Caco-2 (cell line): ENCODE data around the gene GSDMA. TPM values are rescaled to one million over a fixed set of nuclear protein-coding genes. Genes with fewer than 3 reads are reported as not detected.
A peak's percentile ranks its signal among the peaks of the same experiment; 100 is the strongest.

Source experiments
- BruUV-seq: library from RNA; stranded (reverse); fragments of 400-500 nt; replicated peaks from 2 replicates; lab custom pipeline; 2021; lab: Mats Ljungman, UMichigan
- CTCF ChIA-PET: fragments of 300-600 bp; sonication (Branson Sonifier 250); formaldehyde crosslinking; loops from one replicate; lab custom pipeline; 2022; ENCODE audit warnings: antibody characterized with exemption; lab: Charles Lee
- POLR2A ChIA-PET: fragments of 300-600 bp; sonication (Branson Sonifier 250); formaldehyde crosslinking; loops from one replicate; lab custom pipeline; 2022; ENCODE audit warnings: antibody characterized with exemption; lab: Charles Lee
- DNase-seq, 2 experiments: peaks; one replicate each; pipeline versions ENCODE4 v3.0.0 to v3.0.0-alpha.2; 2020 to 2022
- H3K27me3 ChIP-seq: replicated peaks from 2 replicates; pipeline ENCODE4 v1.6.0; 2011; ENCODE audit warnings: low read length; ENCODE audit not compliant: control insufficient read depth, insufficient read depth
- H3K36me3 ChIP-seq: 2 replicates; pipeline ENCODE4 v1.5.1; 2011; ENCODE audit warnings: low read length; ENCODE audit not compliant: control insufficient read depth, insufficient read depth
- H3K4me1 ChIP-seq: fragments of 250-450 bp; sonication (Bioruptor Pico); 2 replicates; pipeline ENCODE4 v1.5.1; 2020; ENCODE audit warnings: mild to moderate bottlenecking
- H3K4me3 ChIP-seq: 2 replicates; pipeline ENCODE4 v1.5.1; 2011; ENCODE audit warnings: low read depth, mild to moderate bottlenecking, control low read depth, low read length
- H3K9me3 ChIP-seq: fragments of 250-450 bp; sonication (Bioruptor Pico); 2 replicates; pipeline ENCODE4 v1.5.1; 2020; ENCODE audit warnings: mild to moderate bottlenecking, moderate library complexity
- H3K27ac Mint-ChIP-seq: one replicate; pipeline ENCODE4 v1.8.0; 2022; ENCODE audit warnings: mixed read lengths; ENCODE audit not compliant: unreplicated experiment
- H3K27me3 Mint-ChIP-seq: one replicate; pipeline ENCODE4 v1.8.0; 2022; ENCODE audit warnings: mixed read lengths; ENCODE audit not compliant: insufficient read depth, unreplicated experiment
- H3K36me3 Mint-ChIP-seq: one replicate; pipeline ENCODE4 v1.8.0; 2022; ENCODE audit warnings: mild to moderate bottlenecking, mixed read lengths; ENCODE audit not compliant: insufficient read depth, unreplicated experiment
- H3K4me1 Mint-ChIP-seq: one replicate; pipeline ENCODE4 v1.8.0; 2022; ENCODE audit warnings: low read depth, mixed read lengths; ENCODE audit not compliant: unreplicated experiment
- H3K4me3 Mint-ChIP-seq: one replicate; pipeline ENCODE4 v1.8.0; 2022; ENCODE audit warnings: mild to moderate bottlenecking, moderate library complexity, mixed read lengths; ENCODE audit not compliant: unreplicated experiment
- H3K9me3 Mint-ChIP-seq: one replicate; pipeline ENCODE4 v1.8.0; 2022; ENCODE audit warnings: mixed read lengths; ENCODE audit not compliant: unreplicated experiment
- intact Hi-C: fragments of 100-400 bp; cut with micrococcal nuclease; formaldehyde crosslinking; loops from one replicate; pipeline ENCODE4 v1.10.0; 2022; ENCODE audit not compliant: unreplicated experiment
- total RNA-seq: library from RNA; stranded (reverse); gene quantifications from 2 replicates; pipeline ENCODE4 v1.2.3, GENCODE V29; 2022
- TF ChIP-seq, protein P1 (sequence below), 2 experiments: fragments of 200-600 bp in 1 of 2; IDR thresholded peaks; 1 replicate in 1 of 2; 2 replicates in 1 of 2; pipeline versions ENCODE4 v1.5.1 to v1.8.0; 2011 to 2022; ENCODE audit warnings: antibody characterized with exemption in 1 of 2, control low read depth in 1 of 2, inconsistent platforms in 1 of 2, low read depth in 1 of 2, low read length in 1 of 2, mild to moderate bottlenecking in 1 of 2, moderate library complexity in 1 of 2; ENCODE audit not compliant: insufficient read depth in 1 of 2, severe bottlenecking in 1 of 2, unreplicated experiment in 1 of 2

The GSDMA gene
- total RNA-seq, 1 experiment from 2014 or later: not detected

DNA sequence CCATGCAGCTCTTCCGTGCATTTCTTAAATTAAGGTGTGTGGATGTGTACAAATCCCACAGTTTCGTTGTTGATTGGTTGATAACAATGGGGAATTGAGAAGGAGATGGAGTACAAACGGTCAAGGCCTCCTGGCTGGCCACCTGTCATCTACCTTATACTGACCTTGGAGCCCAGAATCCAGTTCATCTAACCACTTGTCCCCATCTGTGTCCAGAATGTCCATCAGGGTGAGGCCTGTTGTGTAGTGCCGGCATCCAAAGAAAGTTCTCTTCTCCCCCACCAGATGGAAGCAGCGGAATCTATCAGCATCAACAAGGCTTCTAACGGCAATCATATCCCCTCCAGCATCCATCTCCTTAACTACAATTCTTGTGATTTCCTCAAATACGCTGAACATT is 45.9 kb upstream of the GSDMA start:
- H3K36me3 Mint-ChIP-seq: peaks cover 35% of the 10 kb centered on the region
- H3K4me1 ChIP-seq: peaks cover 27% of the 10 kb centered on the region
- H3K4me3 Mint-ChIP-seq: peak overlapping the region; percentile 23
- H3K27me3 ChIP-seq: no peaks in the 10 kb centered on the region
- no peak overlapping the region for H3K4me3 ChIP-seq
- POLR2A ChIA-PET: interaction anchor here (0.6 kb wide), 1 partner anchor 109 kb away, joined by 3 read pairs; no protein-coding TSS in a partner anchor
- CTCF ChIA-PET: interaction anchor here (0.9 kb wide), 1 partner anchor 42 kb away, joined by 4 read pairs; no protein-coding TSS in a partner anchor
- no peaks in the 10 kb centered on the region for H3K9me3 Mint-ChIP-seq
- peaks cover 3% of the 10 kb centered on the region for H3K36me3 ChIP-seq
- BruUV-seq: no TSS peak
- peak overlapping the region; percentile 90 for H3K27ac Mint-ChIP-seq
- TF ChIP-seq, protein P1, sequence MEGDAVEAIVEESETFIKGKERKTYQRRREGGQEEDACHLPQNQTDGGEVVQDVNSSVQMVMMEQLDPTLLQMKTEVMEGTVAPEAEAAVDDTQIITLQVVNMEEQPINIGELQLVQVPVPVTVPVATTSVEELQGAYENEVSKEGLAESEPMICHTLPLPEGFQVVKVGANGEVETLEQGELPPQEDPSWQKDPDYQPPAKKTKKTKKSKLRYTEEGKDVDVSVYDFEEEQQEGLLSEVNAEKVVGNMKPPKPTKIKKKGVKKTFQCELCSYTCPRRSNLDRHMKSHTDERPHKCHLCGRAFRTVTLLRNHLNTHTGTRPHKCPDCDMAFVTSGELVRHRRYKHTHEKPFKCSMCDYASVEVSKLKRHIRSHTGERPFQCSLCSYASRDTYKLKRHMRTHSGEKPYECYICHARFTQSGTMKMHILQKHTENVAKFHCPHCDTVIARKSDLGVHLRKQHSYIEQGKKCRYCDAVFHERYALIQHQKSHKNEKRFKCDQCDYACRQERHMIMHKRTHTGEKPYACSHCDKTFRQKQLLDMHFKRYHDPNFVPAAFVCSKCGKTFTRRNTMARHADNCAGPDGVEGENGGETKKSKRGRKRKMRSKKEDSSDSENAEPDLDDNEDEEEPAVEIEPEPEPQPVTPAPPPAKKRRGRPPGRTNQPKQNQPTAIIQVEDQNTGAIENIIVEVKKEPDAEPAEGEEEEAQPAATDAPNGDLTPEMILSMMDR (IDR thresholded peaks at IDR 0.05; ENCODE audit: insufficient read depth in 1 of 2, low read depth in 1 of 2, low read length in 1 of 2, severe bottlenecking in 1 of 2, unreplicated experiment in 1 of 2): peak; percentile 39 to 51
- DNase-seq: peak; percentile 58 to 67
- intact Hi-C loops: loop anchor here (1.0 kb wide), 2 partner anchors 9 to 63 kb away; partner anchors contain the start of gene PSMD3
- no peaks in the 10 kb centered on the region for H3K9me3 ChIP-seq
- H3K27me3 Mint-ChIP-seq: no peaks in the 10 kb centered on the region
- peaks cover 20% of the 10 kb centered on the region for H3K4me1 Mint-ChIP-seq

DNA sequence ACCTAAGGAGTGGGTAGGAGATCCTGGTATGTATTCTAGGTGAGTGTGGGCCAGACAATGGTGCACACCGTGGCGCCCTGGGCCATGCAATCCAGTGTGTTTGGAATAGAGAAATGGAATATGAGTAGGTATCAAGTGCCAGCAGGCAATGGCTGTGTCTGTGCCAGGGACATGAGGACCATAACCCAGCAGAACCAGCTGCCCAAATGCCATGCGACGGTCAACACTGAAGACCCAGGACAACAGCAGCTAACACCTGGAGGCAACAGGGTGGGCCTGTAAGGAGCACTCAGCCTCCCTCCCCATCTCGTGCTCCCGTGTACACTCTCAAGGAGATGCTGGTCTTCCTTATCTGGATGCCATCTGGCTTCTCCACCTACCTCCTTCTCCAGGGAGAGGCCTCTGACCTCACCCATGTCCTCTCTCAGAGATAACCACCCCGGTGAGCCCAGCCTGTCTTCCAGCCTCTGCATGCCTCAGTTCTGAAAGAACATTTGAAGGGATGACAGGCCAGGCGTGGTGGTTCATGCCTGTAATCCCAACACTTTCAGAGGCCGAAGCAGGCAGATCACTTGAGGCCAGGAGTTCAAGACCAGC is 43.6 kb upstream of the GSDMA start:
- Histone ChIP-seq H3K9me3 (no peaks in the 10 kb centered on the region), H3K4me3 (no peak overlapping the region), H3K36me3 (peaks cover 3% of the 10 kb centered on the region), H3K27me3 (no peaks in the 10 kb centered on the region), H3K4me1 (peaks cover 27% of the 10 kb centered on the region)
- peaks cover 42% of the 10 kb centered on the region for H3K36me3 Mint-ChIP-seq
- no TSS peak for BruUV-seq
- no peak overlapping the region for H3K4me3 Mint-ChIP-seq
- intact Hi-C loops: no loop called here
- H3K9me3 Mint-ChIP-seq: no peaks in the 10 kb centered on the region
- peaks cover 20% of the 10 kb centered on the region for H3K4me1 Mint-ChIP-seq
- ChIA-PET CTCF (no interaction called here), POLR2A (interaction anchor here (0.5 kb wide), 1 partner anchor 444 kb away, joined by 4 read pairs; no protein-coding TSS in a partner anchor)
- TF ChIP-seq, protein P1 (IDR thresholded peaks at IDR 0.05; ENCODE audit: insufficient read depth in 1 of 2, low read depth in 1 of 2, low read length in 1 of 2, severe bottlenecking in 1 of 2, unreplicated experiment in 1 of 2): no peak
- H3K27me3 Mint-ChIP-seq: no peaks in the 10 kb centered on the region
- peak overlapping the region; percentile 39 for H3K27ac Mint-ChIP-seq
- DNase-seq: no peak

- no peak overlapping the region for H3K4me3 Mint-ChIP-seq
- intact Hi-C loops: no loop called here
- peaks cover 24% of the 10 kb centered on the region for H3K4me1 ChIP-seq
- peaks cover 42% of the 10 kb centered on the region for H3K36me3 Mint-ChIP-seq
- no peaks in the 10 kb centered on the region for H3K27me3 ChIP-seq
- no peaks in the 10 kb centered on the region for H3K9me3 ChIP-seq
- no peak overlapping the region for H3K27ac Mint-ChIP-seq
- POLR2A ChIA-PET: interaction anchor here (0.5 kb wide), 1 partner anchor 32 kb away, joined by 3 read pairs; no protein-coding TSS in a partner anchor
- no peaks in the 10 kb centered on the region for H3K9me3 Mint-ChIP-seq
- H3K4me1 Mint-ChIP-seq: peaks cover 20% of the 10 kb centered on the region
- H3K36me3 ChIP-seq: peaks cover 3% of the 10 kb centered on the region
- no peak for DNase-seq
- no TSS peak for BruUV-seq
- CTCF ChIA-PET: no interaction called here
- TF ChIP-seq, protein P1 (IDR thresholded peaks at IDR 0.05; ENCODE audit: insufficient read depth in 1 of 2, low read depth in 1 of 2, low read length in 1 of 2, severe bottlenecking in 1 of 2, unreplicated experiment in 1 of 2): no peak
- H3K4me3 ChIP-seq: no peak overlapping the region
- no peaks in the 10 kb centered on the region for H3K27me3 Mint-ChIP-seq
Measured at GRCh38 chr17:39920218-39921210, 42.3 kb upstream of the GSDMA start.
